Activated T-cell treated with anti-CD3 and anti-CD28 coated beads for 24 hours (primary cell): ENCODE results near the gene RBM44.

Source experiments
- DNase-seq: peaks from one replicate; pipeline ENCODE4 v3.0.0-alpha.2; 2020; ENCODE audit warnings: low read depth

The RBM44 gene

DNA sequence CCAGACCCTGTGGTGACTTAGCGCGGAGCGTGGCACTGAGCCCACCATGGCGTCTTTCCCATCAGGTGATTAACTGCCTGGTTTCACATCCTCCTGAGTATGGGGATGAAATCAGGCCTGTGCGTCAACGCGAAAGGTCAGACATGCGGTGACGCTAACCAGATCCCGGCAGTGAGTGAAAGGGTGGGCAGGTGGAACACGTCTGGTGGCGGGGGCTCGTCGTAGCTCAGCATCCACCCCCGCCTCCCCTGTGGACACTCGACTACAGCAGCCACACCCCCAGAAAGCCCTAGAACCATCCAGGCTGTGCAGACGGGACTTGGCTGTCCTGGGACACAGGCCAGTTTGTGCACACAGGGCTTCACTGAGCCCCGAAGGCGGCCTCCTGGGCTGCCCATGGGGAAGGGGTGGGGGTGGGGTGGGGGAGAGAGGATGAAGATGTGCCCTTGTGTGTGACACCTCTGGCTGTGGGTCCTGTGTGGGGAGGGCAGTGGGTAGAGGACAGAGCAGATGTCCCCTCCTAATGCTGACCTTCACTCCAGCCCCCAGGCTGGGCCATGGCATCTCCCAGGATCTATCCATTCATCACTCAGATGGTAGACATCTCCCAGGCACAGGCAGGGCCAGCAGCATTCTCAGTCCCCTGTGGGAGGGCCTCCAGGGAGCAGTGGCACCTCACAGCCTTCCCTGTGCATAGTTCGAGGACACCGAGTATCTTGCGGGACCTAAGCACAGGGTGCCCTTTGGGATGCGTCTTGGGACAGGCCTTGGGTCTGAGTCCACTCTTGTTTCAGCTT, 88.3 kb downstream of the RBM44 start:
- no peak for DNase-seq

- DNase-seq, result no peak
Measured at GRCh38 chr2:237888389-237888788, 89.8 kb downstream of the RBM44 start.

DNA sequence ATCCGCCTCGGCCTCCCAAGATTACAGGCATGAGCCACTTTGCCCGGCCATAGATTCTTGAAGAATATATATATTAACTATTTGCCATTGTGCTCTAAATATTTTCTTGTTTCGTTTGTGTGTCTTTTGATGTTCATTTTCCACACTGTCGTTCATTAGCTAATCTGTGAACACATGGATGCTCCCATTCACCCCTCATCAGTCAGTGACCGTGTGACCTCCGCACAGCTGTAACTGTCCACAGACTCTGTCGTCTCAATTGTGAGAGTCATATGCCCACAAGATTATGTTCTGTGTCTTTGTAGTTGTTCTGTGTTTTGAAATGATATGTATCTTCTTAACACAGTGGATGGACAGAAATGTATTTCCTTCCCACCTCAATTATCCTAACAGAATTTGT, 90.4 kb downstream of the RBM44 start:
- no peak for DNase-seq

DNA sequence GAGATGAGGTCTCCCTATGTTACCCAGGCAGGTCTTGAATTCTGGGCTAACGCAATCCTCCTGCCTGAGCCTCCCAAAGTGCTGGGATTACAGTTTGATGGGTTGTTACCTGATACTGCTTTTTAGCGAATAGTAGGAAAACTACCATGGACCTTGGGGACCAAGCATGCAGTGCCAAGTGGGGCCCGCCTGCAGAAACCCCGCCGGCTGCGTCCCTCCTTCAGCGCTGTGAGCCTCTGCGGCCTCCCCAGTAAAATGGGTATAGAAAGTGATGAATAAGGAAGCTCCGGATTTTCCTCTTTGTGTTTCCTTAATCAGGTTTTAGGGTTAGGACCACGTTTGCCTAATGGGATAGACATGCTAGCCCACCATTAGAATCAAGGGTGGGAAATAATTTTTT, 91.2 kb downstream of the RBM44 start:
- no peak for DNase-seq
